BLaER1 treated with 17β-estradiol and CSF1 and Interleukin-3, amounts not matched to agents 10 nM and 100 nM (cell line): ENCODE results near the gene LRRC25.

Source experiments
- H3K27ac ChIP-seq, 11 experiments: shearing (Covaris generic); formaldehyde crosslinking; 2 replicates each; pipeline ENCODE4 v1.8.1; 2022
- H3K27me3 ChIP-seq, 11 experiments: shearing (Covaris generic); formaldehyde crosslinking; 2 replicates each; pipeline ENCODE4 v1.8.1; 2022
- H3K36me3 ChIP-seq, 11 experiments: shearing (Covaris generic); formaldehyde crosslinking; 2 replicates each; pipeline ENCODE4 v1.8.1; 2022
- H3K4me1 ChIP-seq, 10 experiments: shearing (Covaris generic); formaldehyde crosslinking; 2 replicates each; pipeline ENCODE4 v1.8.1; 2022
- H3K4me2 ChIP-seq, 11 experiments: shearing (Covaris generic); formaldehyde crosslinking; 2 replicates each; pipeline ENCODE4 v1.8.1; 2022
- H3K4me3 ChIP-seq, 10 experiments: shearing (Covaris generic); formaldehyde crosslinking; 2 replicates each; pipeline ENCODE4 v1.8.1; 2022
- H3K9ac ChIP-seq, 11 experiments: shearing (Covaris generic); formaldehyde crosslinking; 2 replicates each; pipeline ENCODE4 v1.8.1; 2022
- H3K9me3 ChIP-seq, 11 experiments: shearing (Covaris generic); formaldehyde crosslinking; replicated peaks in 1 of 11; 2 replicates each; pipeline ENCODE4 v1.8.1; 2022
- H4K20me1 ChIP-seq, 11 experiments: shearing (Covaris generic); formaldehyde crosslinking; 2 replicates each; pipeline ENCODE4 v1.8.1; 2022
- Cebpa-rat ChIP-seq, 11 experiments: shearing (Covaris generic); IDR thresholded peaks; 2 replicates each; pipeline ENCODE4 v1.8.1; 2022

Gene LRRC25

GRCh38 chr19:18423258-18424020 is 26.0 kb upstream of the LRRC25 start:
- Histone ChIP-seq H3K4me3 (peak overlapping the region in 6 of 10 experiments; percentile 12 to 42 (median 24); a peak in 9 of 20 replicates), H3K9me3 (no peaks in the 10 kb centered on the region), H4K20me1 (peaks cover 72 to 87% (median 78%) of the 10 kb centered on the region in 11 experiments), H3K9ac (peak overlapping the region; percentile 46 to 95 (median 60); a peak in 21 of 22 replicates), H3K27me3 (no peaks in the 10 kb centered on the region), H3K36me3 (peaks cover 0 to 23% (median 0%) of the 10 kb centered on the region in 11 experiments; a peak in 7 of 22 replicates), H3K4me1 (peaks cover 85 to 94% (median 90%) of the 10 kb centered on the region in 10 experiments), H3K27ac (peak overlapping the region in 7 of 11 experiments; percentile 1 to 92 (median 25); a peak in 9 of 22 replicates), H3K4me2 (peak overlapping the region; percentile 91 to 98 (median 95))
- TF ChIP-seq Cebpa-rat (IDR thresholded peaks at IDR 0.05): no peak

DNA sequence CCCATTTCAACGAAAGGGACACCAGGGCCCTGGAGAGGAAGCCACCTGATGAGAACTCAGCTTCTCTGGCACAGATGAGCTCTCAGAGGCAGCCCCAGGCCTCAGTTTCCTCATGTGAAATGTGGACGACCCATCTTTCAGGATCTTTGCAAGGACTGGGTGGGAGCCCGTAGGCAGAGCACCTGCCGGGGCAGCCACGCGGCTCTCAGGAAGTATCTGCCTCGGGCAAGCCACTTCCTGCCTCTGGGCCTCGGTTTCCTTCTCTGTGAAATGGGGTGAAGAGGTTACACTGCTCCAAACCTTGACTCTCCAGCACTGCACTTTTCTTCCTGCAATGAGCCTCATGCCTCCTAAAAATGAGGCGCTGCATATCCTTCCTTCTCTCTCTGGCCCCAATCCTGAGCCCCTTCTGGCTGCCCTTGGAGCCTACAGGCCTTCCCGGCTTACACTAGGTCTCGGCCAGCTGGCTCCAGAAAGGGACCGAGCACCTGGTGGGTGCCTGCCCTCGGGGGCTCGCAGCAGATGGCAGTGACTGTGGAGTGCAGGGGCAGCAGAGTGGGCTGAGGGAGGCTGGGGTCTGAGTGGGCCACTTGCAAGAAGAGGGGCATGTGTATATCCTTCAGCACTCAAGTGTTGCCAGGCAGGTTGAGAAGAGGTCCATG is 25.2 kb upstream of the LRRC25 start:
- Histone ChIP-seq H3K4me2 (peak overlapping the region; percentile 91 to 98 (median 95)), H4K20me1 (peaks cover 68 to 79% (median 74%) of the 10 kb centered on the region in 11 experiments), H3K4me3 (peak overlapping the region in 6 of 10 experiments; percentile 1 to 98 (median 16); a peak in 5 of 20 replicates)

DNA sequence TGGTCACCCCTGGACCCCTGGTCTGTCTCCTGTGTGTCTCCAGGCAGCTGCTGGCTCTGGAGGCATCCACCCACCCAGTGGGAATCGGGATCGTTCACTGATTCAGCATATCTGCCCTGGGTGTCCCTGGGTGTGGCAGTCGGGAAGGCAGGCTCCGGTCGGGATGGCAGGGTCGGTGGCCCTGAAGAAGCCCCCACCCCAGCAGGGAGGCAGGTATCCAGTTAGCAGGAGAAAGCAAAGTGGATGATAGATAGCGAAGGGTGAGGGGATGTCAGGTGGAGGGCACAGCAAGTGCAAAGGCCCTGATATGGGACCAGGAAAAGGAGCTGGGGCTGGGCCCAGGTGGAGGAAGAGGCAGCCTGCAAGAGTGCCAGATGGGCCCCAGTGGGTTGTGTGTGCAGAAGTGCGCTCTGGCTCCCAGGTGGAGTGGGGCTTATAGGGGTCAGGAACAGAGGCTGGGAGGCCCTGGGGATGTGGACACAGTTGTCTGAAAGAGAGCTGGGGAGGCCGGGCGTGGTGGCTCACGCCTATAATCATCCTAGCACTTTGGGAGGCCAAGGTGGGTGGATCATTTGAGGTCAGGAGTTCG is 24.0 kb upstream of the LRRC25 start:
- H3K9me3 ChIP-seq: no peaks in the 10 kb centered on the region
- peak overlapping the region; percentile 91 to 98 (median 95) for H3K4me2 ChIP-seq
- H3K9ac ChIP-seq: peak overlapping the region; percentile 82 to 98 (median 92); a peak in 20 of 22 replicates
- H3K27ac ChIP-seq: peak overlapping the region in 1 of 11 experiments; percentile 92; a peak in 2 of 22 replicates
- H3K4me1 ChIP-seq: peaks cover 75 to 94% (median 89%) of the 10 kb centered on the region in 10 experiments
- peaks cover 56 to 67% (median 62%) of the 10 kb centered on the region in 11 experiments for H4K20me1 ChIP-seq
- H3K4me3 ChIP-seq: peak overlapping the region in 8 of 10 experiments; percentile 82 to 98 (median 96); a peak in 11 of 20 replicates
- H3K36me3 ChIP-seq: peaks cover 0 to 14% (median 0%) of the 10 kb centered on the region in 11 experiments; a peak in 6 of 22 replicates
- TF ChIP-seq Cebpa-rat (IDR thresholded peaks at IDR 0.05): no peak
- H3K27me3 ChIP-seq: no peaks in the 10 kb centered on the region

More for the DNA sequence above, 25.2 kb upstream of the LRRC25 start:
- TF ChIP-seq Cebpa-rat (IDR thresholded peaks at IDR 0.05): no peak
- Histone ChIP-seq H3K9ac (peak overlapping the region in 10 of 11 experiments; percentile 37 to 95 (median 54); a peak in 18 of 22 replicates), H3K4me1 (peaks cover 84 to 94% (median 90%) of the 10 kb centered on the region in 10 experiments), H3K27me3 (no peaks in the 10 kb centered on the region), H3K27ac (peak overlapping the region in 5 of 11 experiments; percentile 2 to 92 (median 11); a peak in 4 of 22 replicates), H3K9me3 (no peaks in the 10 kb centered on the region), H3K36me3 (peaks cover 0 to 23% (median 0%) of the 10 kb centered on the region in 11 experiments; a peak in 7 of 22 replicates)

- Histone ChIP-seq H3K4me1 (peaks cover 75 to 94% (median 89%) of the 10 kb centered on the region in 10 experiments), H4K20me1 (peaks cover 51 to 62% (median 57%) of the 10 kb centered on the region in 11 experiments), H3K4me3 (peak overlapping the region; percentile 77 to 98 (median 94)), H3K27me3 (no peaks in the 10 kb centered on the region), H3K4me2 (peak overlapping the region; percentile 91 to 98 (median 95)), H3K9me3 (no peaks in the 10 kb centered on the region), H3K9ac (peak overlapping the region; percentile 82 to 98 (median 92)), H3K36me3 (peaks cover 0 to 14% (median 0%) of the 10 kb centered on the region in 11 experiments; a peak in 6 of 22 replicates), H3K27ac (peak overlapping the region in 9 of 11 experiments; percentile 84 to 100 (median 95); a peak in 15 of 22 replicates)
- TF ChIP-seq Cebpa-rat (IDR thresholded peaks at IDR 0.05): no peak
Measured at GRCh38 chr19:18420930-18421329, 23.5 kb upstream of the LRRC25 start.

DNA sequence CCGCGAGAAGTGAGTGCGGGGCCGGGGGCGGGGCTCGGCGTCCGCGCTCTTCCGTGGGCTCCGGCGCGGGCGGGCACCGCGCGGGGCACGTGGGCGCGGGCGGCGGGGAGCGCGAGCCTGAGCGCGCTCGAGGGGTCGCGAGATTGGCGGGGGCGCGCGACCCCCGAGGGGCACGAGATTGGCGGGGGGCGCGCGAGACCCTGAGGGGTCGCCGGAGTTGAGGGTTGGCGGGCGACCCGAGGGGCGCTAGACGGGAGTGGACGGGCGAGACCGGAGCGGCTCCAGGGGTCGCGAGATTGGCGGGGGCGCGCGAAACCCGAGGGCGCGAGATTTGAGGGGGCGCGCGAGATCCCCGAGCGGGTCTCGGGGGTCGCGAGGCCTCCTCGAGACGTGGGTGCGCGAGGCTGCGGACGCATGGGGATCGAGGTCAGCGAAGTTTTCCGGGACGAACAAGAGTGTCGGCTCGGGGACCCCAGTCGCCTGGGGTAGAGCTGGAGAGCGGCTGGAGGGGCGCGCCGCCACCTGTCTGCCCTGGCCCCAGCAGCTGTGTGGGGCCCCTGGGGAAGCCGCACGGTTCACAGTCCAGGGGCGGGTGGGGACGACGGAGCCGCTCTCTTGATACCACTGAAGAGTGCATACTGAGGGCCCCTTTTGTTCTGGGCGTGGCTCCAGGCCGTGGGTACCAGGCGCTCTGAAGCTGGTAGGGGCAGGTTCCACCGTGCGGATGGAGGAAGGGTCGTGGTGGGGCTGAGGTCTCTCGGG is 22.5 kb upstream of the LRRC25 start:
- H3K4me1 ChIP-seq: peaks cover 76 to 94% (median 89%) of the 10 kb centered on the region in 10 experiments
- peaks cover 0 to 14% (median 0%) of the 10 kb centered on the region in 11 experiments; a peak in 6 of 22 replicates for H3K36me3 ChIP-seq
- peak overlapping the region; percentile 84 to 100 (median 95) for H3K27ac ChIP-seq

DNA sequence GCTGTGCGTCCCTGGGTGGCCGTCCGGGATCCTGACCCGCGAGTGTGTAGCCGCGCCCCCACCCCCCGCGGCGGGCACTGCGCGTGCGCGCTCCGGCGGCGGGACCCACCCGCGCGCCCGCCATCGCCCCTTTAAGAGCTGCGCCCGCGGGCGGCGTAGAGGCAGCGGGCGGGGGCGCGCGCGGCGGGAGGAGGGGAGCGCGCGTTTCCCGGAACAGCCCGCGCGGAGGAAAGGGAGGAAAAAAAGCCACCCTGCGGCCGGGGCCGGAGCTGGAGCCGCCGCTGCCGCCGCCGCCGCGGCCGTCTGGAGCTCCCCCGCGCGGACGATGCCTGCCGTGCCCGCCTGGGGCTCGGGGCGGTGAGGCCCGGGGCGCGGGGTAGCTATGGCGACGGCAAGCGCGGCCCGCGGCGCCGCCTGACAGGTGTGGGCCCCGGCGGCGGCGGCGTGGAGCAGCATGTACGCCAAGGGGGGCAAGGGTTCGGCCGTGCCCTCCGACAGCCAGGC is 21.8 kb upstream of the LRRC25 start, which contains the start of gene SSBP4:
TSS of gene SSBP4 (plus strand) at position 204 of the 504 bp plus-strand sequence. CDS start at position 455, 251 bp downstream.
- Histone ChIP-seq H3K4me1 (peaks cover 77 to 94% (median 90%) of the 10 kb centered on the region in 10 experiments), H3K4me2 (peak within 1 kb of the TSS; percentile 91 to 98 (median 95)), H3K4me3 (peak within 1 kb of the TSS; percentile 77 to 98 (median 94)), H3K9ac (peak within 1 kb of the TSS; percentile 82 to 98 (median 92)), H4K20me1 (peaks cover 38 to 46% (median 42%) of the 10 kb centered on the region in 11 experiments), H3K36me3 (peaks cover 0 to 14% (median 0%) of the 10 kb centered on the region in 11 experiments; a peak in 6 of 22 replicates), H3K27me3 (no peaks in the 10 kb centered on the region), H3K9me3 (no peaks in the 10 kb centered on the region), H3K27ac (peak within 1 kb of the TSS; percentile 88 to 100 (median 95))
- no peak for TF ChIP-seq Cebpa-rat (IDR thresholded peaks at IDR 0.05)

More for the DNA sequence above, 22.5 kb upstream of the LRRC25 start:
- Histone ChIP-seq H3K4me2 (peak overlapping the region; percentile 91 to 98 (median 95)), H3K9me3 (no peaks in the 10 kb centered on the region), H3K4me3 (peak overlapping the region; percentile 77 to 98 (median 94)), H4K20me1 (peaks cover 41 to 51% (median 47%) of the 10 kb centered on the region in 11 experiments), H3K27me3 (no peaks in the 10 kb centered on the region), H3K9ac (peak overlapping the region; percentile 82 to 98 (median 92))
- no peak for TF ChIP-seq Cebpa-rat (IDR thresholded peaks at IDR 0.05)

GRCh38 chr19:18418483-18419194 is 21.2 kb upstream of the LRRC25 start:
- H3K4me3 ChIP-seq: peak overlapping the region; percentile 77 to 98 (median 94)
- H3K9me3 ChIP-seq: no peaks in the 10 kb centered on the region
- H3K36me3 ChIP-seq: peaks cover 0 to 14% (median 0%) of the 10 kb centered on the region in 11 experiments; a peak in 6 of 22 replicates
- peak overlapping the region; percentile 91 to 98 (median 95) for H3K4me2 ChIP-seq
- H4K20me1 ChIP-seq: peaks cover 32 to 40% (median 36%) of the 10 kb centered on the region in 11 experiments
- H3K27me3 ChIP-seq: no peaks in the 10 kb centered on the region
- no peak for TF ChIP-seq Cebpa-rat (IDR thresholded peaks at IDR 0.05)
- peak overlapping the region; percentile 82 to 98 (median 92) for H3K9ac ChIP-seq
- peak overlapping the region; percentile 88 to 100 (median 95); a peak in 21 of 22 replicates for H3K27ac ChIP-seq
- peaks cover 76 to 93% (median 89%) of the 10 kb centered on the region in 10 experiments for H3K4me1 ChIP-seq
